H9 (cell line): ENCODE measurements around the gene RRP9. TPM values are rescaled to one million over a fixed set of nuclear protein-coding genes. Genes with fewer than 3 reads are reported as not detected.

Experiments used
- DNase-seq: peaks from one replicate; pipeline ENCODE4 v3.0.0-alpha.2; 2017
- H2AFZ ChIP-seq: one replicate; pipeline ENCODE4 v1.6.1; 2013; ENCODE audit warnings: mild to moderate bottlenecking, low read length, control low read depth, moderate library complexity
- H2AK5ac ChIP-seq: 2 replicates; pipeline ENCODE4 v1.6.1; 2013; ENCODE audit warnings: low read length, control low read depth, mixed read lengths; ENCODE audit not compliant: insufficient read length
- H2BK120ac ChIP-seq: one replicate; pipeline ENCODE4 v1.6.1; 2013; ENCODE audit warnings: low read depth, mild to moderate bottlenecking, low read length, control low read depth, inconsistent platforms; ENCODE audit not compliant: poor library complexity, severe bottlenecking
- H2BK12ac ChIP-seq: 2 replicates; pipeline ENCODE4 v1.6.1; 2013; ENCODE audit warnings: low read length, control low read depth, mixed read lengths, low read depth; ENCODE audit not compliant: insufficient read length
- H2BK15ac ChIP-seq: 2 replicates; pipeline ENCODE4 v1.6.1; 2013; ENCODE audit warnings: low read depth, low read length, control low read depth
- H2BK20ac ChIP-seq: one replicate; pipeline ENCODE4 v1.6.1; 2013; ENCODE audit warnings: low read depth, mild to moderate bottlenecking, low read length, control low read depth, inconsistent platforms; ENCODE audit not compliant: poor library complexity, severe bottlenecking
- H2BK5ac ChIP-seq: 2 replicates; pipeline ENCODE4 v1.6.1; 2013; ENCODE audit warnings: low read length, control low read depth, mixed read lengths; ENCODE audit not compliant: insufficient read length
- H3K14ac ChIP-seq: 2 replicates; pipeline ENCODE4 v1.6.1; 2013; ENCODE audit warnings: low read length, control low read depth; ENCODE audit not compliant: insufficient read depth
- H3K18ac ChIP-seq: 2 replicates; pipeline ENCODE4 v1.6.1; 2013; ENCODE audit warnings: low read depth, mild to moderate bottlenecking, mixed read lengths, low read length, control low read depth; ENCODE audit not compliant: insufficient read length
- H3K23ac ChIP-seq: 2 replicates; pipeline ENCODE4 v1.6.1; 2013; ENCODE audit warnings: low read length, control low read depth, mixed read lengths, low read depth; ENCODE audit not compliant: insufficient read length
- H3K23me2 ChIP-seq: 2 replicates; pipeline ENCODE4 v1.6.1; 2013; ENCODE audit warnings: low read depth, mild to moderate bottlenecking, mixed read lengths, low read length, control low read depth; ENCODE audit not compliant: insufficient read length, poor library complexity, severe bottlenecking
- H3K27ac ChIP-seq: 2 replicates; pipeline ENCODE4 v1.5.1; 2013; ENCODE audit warnings: low read length, control low read depth, mixed read lengths, low read depth; ENCODE audit not compliant: insufficient read length
- H3K27me3 ChIP-seq: 2 replicates; pipeline ENCODE4 v1.6.1; 2013; ENCODE audit warnings: low read length, control low read depth, inconsistent platforms; ENCODE audit not compliant: insufficient read depth
- H3K4ac ChIP-seq: 2 replicates; pipeline ENCODE4 v1.6.1; 2013; ENCODE audit warnings: low read depth, mild to moderate bottlenecking, control low read depth, inconsistent platforms, low read length, moderate library complexity
- H3K4me1 ChIP-seq: 2 replicates; pipeline ENCODE4 v1.6.1; 2013; ENCODE audit warnings: low read length, control low read depth, inconsistent platforms; ENCODE audit not compliant: insufficient read depth
- H3K4me2 ChIP-seq: 2 replicates; pipeline ENCODE4 v1.6.1; 2013; ENCODE audit warnings: low read length, control low read depth, mixed read lengths; ENCODE audit not compliant: insufficient read length, insufficient read depth
- H3K56ac ChIP-seq: 2 replicates; pipeline ENCODE4 v1.6.1; 2013; ENCODE audit warnings: low read depth, mild to moderate bottlenecking, mixed read lengths, low read length, control low read depth; ENCODE audit not compliant: insufficient read length
- H3K79me1 ChIP-seq: 2 replicates; pipeline ENCODE4 v1.6.1; 2013; ENCODE audit warnings: low read depth, mild to moderate bottlenecking, moderate library complexity, low read length, control low read depth, inconsistent platforms; ENCODE audit not compliant: insufficient read depth, poor library complexity, severe bottlenecking
- H3K79me2 ChIP-seq: 2 replicates; pipeline ENCODE4 v1.6.1; 2013; ENCODE audit warnings: low read length, control low read depth, inconsistent platforms; ENCODE audit not compliant: insufficient read depth
- H3K9ac ChIP-seq: 2 replicates; pipeline ENCODE4 v1.6.1; 2013; ENCODE audit warnings: low read length, control low read depth, mixed read lengths; ENCODE audit not compliant: insufficient read length; ENCODE audit errors: extremely low read depth
- H3K9me3 ChIP-seq: one replicate; pipeline ENCODE4 v1.6.1; 2013; ENCODE audit warnings: low read depth, low read length, inconsistent platforms; ENCODE audit not compliant: control insufficient read depth
- H3T11ph ChIP-seq: one replicate; pipeline ENCODE4 v1.6.1; 2013; ENCODE audit warnings: mild to moderate bottlenecking, low read length, control low read depth, inconsistent platforms
- H4K20me1 ChIP-seq: one replicate; pipeline ENCODE4 v1.6.1; 2013; ENCODE audit not compliant: control insufficient read depth, insufficient read length, insufficient read depth
- H4K5ac ChIP-seq: 2 replicates; pipeline ENCODE4 v1.6.1; 2013; ENCODE audit warnings: low read depth, mild to moderate bottlenecking, mixed read lengths, low read length, control low read depth; ENCODE audit not compliant: insufficient read length
- H4K8ac ChIP-seq: replicated peaks from 2 replicates; pipeline ENCODE4 v1.6.1; 2013; ENCODE audit warnings: low read length, control low read depth, mixed read lengths, low read depth; ENCODE audit not compliant: insufficient read length
- H4K91ac ChIP-seq: 2 replicates; pipeline ENCODE4 v1.6.1; 2013; ENCODE audit warnings: low read depth, mild to moderate bottlenecking, moderate library complexity, mixed read lengths, low read length, control low read depth; ENCODE audit not compliant: insufficient read length
- H3K27ac Mint-ChIP-seq, 3 experiments: 2 replicates in 2 of 3; 3 replicates in 1 of 3; pipeline ENCODE4 v1.8.0; 2020 to 2021; ENCODE audit warnings: mixed read lengths in 3 of 3, mild to moderate bottlenecking in 1 of 3, moderate library complexity in 1 of 3
- H3K27me3 Mint-ChIP-seq: 2 replicates; pipeline ENCODE4 v1.8.0; 2021; ENCODE audit warnings: low read depth, mild to moderate bottlenecking, moderate library complexity, mixed read lengths
- H3K36me3 Mint-ChIP-seq, 3 experiments: 2 replicates in 2 of 3; 3 replicates in 1 of 3; pipeline ENCODE4 v1.8.0; 2020 to 2021; ENCODE audit warnings: low read depth in 3 of 3, mixed read lengths in 3 of 3; ENCODE audit not compliant: insufficient read depth in 1 of 3
- H3K4me1 Mint-ChIP-seq, 2 experiments: 2 replicates each; pipeline ENCODE4 v1.8.0; 2020; ENCODE audit warnings: mixed read lengths in 2 of 2
- H3K4me3 Mint-ChIP-seq, 2 experiments: 2 replicates in 1 of 2; 3 replicates in 1 of 2; pipeline ENCODE4 v1.8.0; 2020 to 2021; ENCODE audit warnings: mild to moderate bottlenecking in 2 of 2, mixed read lengths in 2 of 2, moderate library complexity in 1 of 2
- H3K9me3 Mint-ChIP-seq, 2 experiments: 2 replicates in 1 of 2; 3 replicates in 1 of 2; pipeline ENCODE4 v1.8.0; 2020; ENCODE audit warnings: mild to moderate bottlenecking in 2 of 2, mixed read lengths in 2 of 2, moderate library complexity in 1 of 2
- CTCF ChIP-seq: fragments of 200-600 bp; sonication (generic); conservative IDR thresholded peaks from 3 replicates; pipeline ENCODE4 v1.8.0; 2021; ENCODE audit warnings: antibody characterized with exemption, mild to moderate bottlenecking
- WGBS: extraction: QIAGEN DNeasy Blood & Tissue Kit; methylation state at CpG from one replicate; pipeline ENCODE4 v1.1.7; 2013; ENCODE audit warnings: missing lambda C conversion rate, low lambda C conversion rate, mixed read lengths; ENCODE audit not compliant: insufficient read length; ENCODE audit errors: extremely low coverage; 5-methylcytosine and 5-hydroxymethylcytosine counted together
- total RNA-seq: library from RNA; stranded (reverse); gene quantifications from 2 replicates; pipeline ENCODE4 v1.2.1, GENCODE V29; 2021

The RRP9 gene
- total RNA-seq, 1 experiment from 2014 or later: 64.0 TPM

- Histone ChIP-seq H3K23me2 (peaks cover 6% of the 10 kb centered on the region), H4K5ac (no peak overlapping the region), H3T11ph (no peak overlapping the region), H3K27ac (no peak overlapping the region), H4K91ac (no peak overlapping the region), H3K27me3 (no peaks in the 10 kb centered on the region), H3K14ac (no peak overlapping the region), H2BK20ac (no peak overlapping the region), H2BK120ac (no peak overlapping the region), H3K56ac (no peak overlapping the region), H4K8ac (no peak overlapping the region), H3K4ac (no peak overlapping the region), H2BK5ac (no peak overlapping the region), H3K4me1 (peaks cover 3% of the 10 kb centered on the region; the same call in 1 of the 2 replicates), H2BK12ac (no peak overlapping the region), H3K9me3 (no peaks in the 10 kb centered on the region), H2BK15ac (no peak overlapping the region), H3K79me2 (no peaks in the 10 kb centered on the region), H3K4me2 (no peak overlapping the region), H3K23ac (no peak overlapping the region), H3K9ac (no peak overlapping the region), H4K20me1 (peaks cover 3% of the 10 kb centered on the region), H3K18ac (no peak overlapping the region), H3K79me1 (no peaks in the 10 kb centered on the region), H2AK5ac (no peak overlapping the region), H2AFZ (no peak overlapping the region)
- H3K9me3 Mint-ChIP-seq: peaks cover 0 to 1% of the 10 kb centered on the region in 2 experiments; a peak in 2 of 5 replicates
- no peak overlapping the region for H3K4me3 Mint-ChIP-seq
- peaks cover 2 to 6% (median 4%) of the 10 kb centered on the region in 3 experiments for H3K36me3 Mint-ChIP-seq
- DNase-seq: no peak
- H3K27me3 Mint-ChIP-seq: peaks cover under 1% of the 10 kb centered on the region; the same call in 1 of the 2 replicates
- no CpG with 5 or more reads among the region's 12 CpGs for WGBS
- H3K4me1 Mint-ChIP-seq: peaks cover 22 to 31% of the 10 kb centered on the region in 2 experiments
- H3K27ac Mint-ChIP-seq: peak overlapping the region in 1 of 3 experiments; percentile 85; a peak in 2 of 7 replicates
- no peak for TF ChIP-seq CTCF
These were observed 44.6 kb upstream of the RRP9 start for GRCh38 chr3:51986010-51986947.
